Measurements from ENCODE around the gene STOML1. TPM values are rescaled to one million over a fixed set of nuclear protein-coding genes. Genes with fewer than 3 reads are reported as not detected.
"Not testable (repeated sequence)": the region's sequence is repeated elsewhere in the genome, so short reads cannot be mapped to it uniquely, and the experiment has no call there.

STOML1 gene
- polyA plus RNA-seq, 3 donors, result 3.8 to 5.1 (median 4.7) TPM

GRCh38 chr15:73939138-73939537 is 53.0 kb downstream of the STOML1 start:
- H2AFZ ChIP-seq (ENCODE audit: insufficient read depth, low read depth, low read length, poor library complexity, severe bottlenecking), result no peak overlapping the region
- no peak for TF ChIP-seq CTCF (IDR thresholded peaks at IDR 0.05)
- no peak overlapping the region for H3K27ac ChIP-seq (ENCODE audit: low read depth in 1 of 2, low read length in 2 of 2)
- no peaks in the 10 kb centered on the region for H4K20me1 ChIP-seq (ENCODE audit: insufficient read depth, low read length)
- intact Hi-C loops (cut with micrococcal nuclease), result no loop called here
- no peak for DNase-seq
- Mint-ChIP-seq H3K4me1 (no peaks in the 10 kb centered on the region), H3K27ac (no peak overlapping the region), H3K36me3 (no peaks in the 10 kb centered on the region), H3K27me3 (ENCODE audit: low read depth in 3 of 3) (peaks cover 2 to 4% (median 2%) of the 10 kb centered on the region in 3 donors), H3K4me3 (no peak overlapping the region), H3K9me3 (no peaks in the 10 kb centered on the region)
- no peaks in the 10 kb centered on the region for H3K27me3 ChIP-seq (ENCODE audit: control insufficient read depth in 2 of 2, insufficient read depth in 2 of 2, low read length in 2 of 2)
- H3K4me2 ChIP-seq (replicated peaks; ENCODE audit: extremely low read depth, low read length, poor library complexity, severe bottlenecking), result no peak overlapping the region
- H3K9ac ChIP-seq (ENCODE audit: insufficient read depth, low read length, poor library complexity, severe bottlenecking), result no peak overlapping the region
- no peaks in the 10 kb centered on the region for H3K9me3 ChIP-seq (replicated peaks in 1 of 2; ENCODE audit: control insufficient read depth in 1 of 2, insufficient read depth in 1 of 2, low read length in 2 of 2)
- no peaks in the 10 kb centered on the region for H3K79me2 ChIP-seq (ENCODE audit: insufficient read depth, low read length)
- no peaks in the 10 kb centered on the region for H3K4me1 ChIP-seq (ENCODE audit: control insufficient read depth in 1 of 2, insufficient read depth in 2 of 2, low read length in 2 of 2)
- H3K4me3 ChIP-seq (replicated peaks in 1 of 3; ENCODE audit: low read depth in 2 of 3, low read length in 3 of 3), result no peak overlapping the region
- WGBS (ENCODE audit: insufficient coverage), result 100% methylated on average over 3 of the region's 4 CpGs
- H3K36me3 ChIP-seq (replicated peaks in 1 of 2; ENCODE audit: control insufficient read depth in 1 of 2, insufficient read depth in 2 of 2, low read length in 2 of 2), result no peaks in the 10 kb centered on the region

GRCh38 chr15:73938516-73938915 is 53.6 kb downstream of the STOML1 start:
- H3K27ac ChIP-seq (ENCODE audit: low read depth in 1 of 2, low read length in 2 of 2); intact Hi-C loops (cut with micrococcal nuclease); H2AFZ ChIP-seq (ENCODE audit: insufficient read depth, low read depth, low read length, poor library complexity, severe bottlenecking); H3K27me3 ChIP-seq (ENCODE audit: control insufficient read depth in 2 of 2, insufficient read depth in 2 of 2, low read length in 2 of 2); H3K27ac Mint-ChIP-seq; H3K9me3 ChIP-seq (replicated peaks in 1 of 2; ENCODE audit: control insufficient read depth in 1 of 2, insufficient read depth in 1 of 2, low read length in 2 of 2); H3K4me1 ChIP-seq (ENCODE audit: control insufficient read depth in 1 of 2, insufficient read depth in 2 of 2, low read length in 2 of 2); H3K4me3 Mint-ChIP-seq; H3K79me2 ChIP-seq (ENCODE audit: insufficient read depth, low read length); H3K4me3 ChIP-seq (replicated peaks in 1 of 3; ENCODE audit: low read depth in 2 of 3, low read length in 3 of 3); H3K9me3 Mint-ChIP-seq; H3K36me3 Mint-ChIP-seq; H3K36me3 ChIP-seq (replicated peaks in 1 of 2; ENCODE audit: control insufficient read depth in 1 of 2, insufficient read depth in 2 of 2, low read length in 2 of 2); H3K4me1 Mint-ChIP-seq; H3K27me3 Mint-ChIP-seq (ENCODE audit: low read depth in 3 of 3); H4K20me1 ChIP-seq (ENCODE audit: insufficient read depth, low read length); H3K9ac ChIP-seq (ENCODE audit: insufficient read depth, low read length, poor library complexity, severe bottlenecking); DNase-seq; H3K4me2 ChIP-seq (replicated peaks; ENCODE audit: extremely low read depth, low read length, poor library complexity, severe bottlenecking): not testable (repeated sequence)
- over 99% methylated on average over 7 of the region's 8 CpGs for WGBS (ENCODE audit: insufficient coverage)
